ENCODE data around the gene TMTC1.

DNA sequence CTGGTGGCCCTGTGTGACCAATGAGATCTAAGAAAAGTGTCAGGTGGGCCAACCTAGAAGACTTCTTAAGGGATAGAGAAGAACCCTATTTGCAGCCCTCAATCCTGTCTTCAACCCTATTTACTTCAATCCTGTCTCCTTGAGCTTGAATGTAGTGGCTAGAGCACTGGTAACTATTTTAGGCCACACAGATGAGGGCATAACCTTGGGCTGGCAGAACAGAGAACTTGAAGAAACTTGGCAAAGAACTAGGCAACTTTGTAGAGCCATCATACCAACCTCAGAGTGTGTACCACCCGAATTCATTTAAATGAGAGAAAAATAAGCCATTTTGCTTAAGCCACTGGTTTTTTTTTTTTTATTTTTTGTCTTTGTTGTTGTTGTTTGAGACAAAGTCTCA lies 94.8 kb downstream of the TMTC1 start:
- TF ChIP-seq, protein P1, sequence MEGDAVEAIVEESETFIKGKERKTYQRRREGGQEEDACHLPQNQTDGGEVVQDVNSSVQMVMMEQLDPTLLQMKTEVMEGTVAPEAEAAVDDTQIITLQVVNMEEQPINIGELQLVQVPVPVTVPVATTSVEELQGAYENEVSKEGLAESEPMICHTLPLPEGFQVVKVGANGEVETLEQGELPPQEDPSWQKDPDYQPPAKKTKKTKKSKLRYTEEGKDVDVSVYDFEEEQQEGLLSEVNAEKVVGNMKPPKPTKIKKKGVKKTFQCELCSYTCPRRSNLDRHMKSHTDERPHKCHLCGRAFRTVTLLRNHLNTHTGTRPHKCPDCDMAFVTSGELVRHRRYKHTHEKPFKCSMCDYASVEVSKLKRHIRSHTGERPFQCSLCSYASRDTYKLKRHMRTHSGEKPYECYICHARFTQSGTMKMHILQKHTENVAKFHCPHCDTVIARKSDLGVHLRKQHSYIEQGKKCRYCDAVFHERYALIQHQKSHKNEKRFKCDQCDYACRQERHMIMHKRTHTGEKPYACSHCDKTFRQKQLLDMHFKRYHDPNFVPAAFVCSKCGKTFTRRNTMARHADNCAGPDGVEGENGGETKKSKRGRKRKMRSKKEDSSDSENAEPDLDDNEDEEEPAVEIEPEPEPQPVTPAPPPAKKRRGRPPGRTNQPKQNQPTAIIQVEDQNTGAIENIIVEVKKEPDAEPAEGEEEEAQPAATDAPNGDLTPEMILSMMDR (optimal IDR thresholded peaks at IDR 0.05 in 1 of 3, IDR thresholded peaks at IDR 0.05 in 1 of 3, conservative IDR thresholded peaks at IDR 0.05 in 1 of 3; ENCODE audit: extremely low read depth in 1 of 3, insufficient read depth in 2 of 3, low read length in 3 of 3): no peak
- no peak for TF ChIP-seq EZH2 (IDR thresholded peaks at IDR 0.05; ENCODE audit: low read length)
